ENCODE results near the gene OTUD3.
A peak's percentile ranks its signal among the peaks of the same experiment; 100 is the strongest.
"Not testable (repeated sequence)": the region's sequence is repeated elsewhere in the genome, so short reads cannot be mapped to it uniquely, and the experiment has no call there.

Gene OTUD3

DNA sequence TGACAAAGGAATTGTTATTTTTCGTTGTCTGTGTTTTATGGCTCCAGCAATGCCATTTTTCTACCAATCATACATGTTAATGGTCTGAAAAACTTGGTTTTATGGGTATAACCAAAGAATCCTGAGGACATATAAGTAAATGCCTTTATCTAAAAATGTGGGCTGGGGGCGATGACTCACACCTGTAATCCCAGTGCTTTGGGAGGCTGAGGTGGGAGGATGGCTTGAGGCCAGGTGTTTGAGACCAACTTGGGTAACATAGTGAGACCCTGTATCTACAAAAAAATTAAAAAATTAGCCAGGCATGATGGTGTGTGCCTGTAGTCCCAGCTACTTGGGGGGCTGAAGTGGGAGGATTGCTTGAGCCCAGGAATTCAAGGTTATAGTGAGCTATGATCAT, 12.7 kb upstream of the OTUD3 start:
- DNase-seq (ENCODE audit: low spot score) = not testable (repeated sequence)

DNA sequence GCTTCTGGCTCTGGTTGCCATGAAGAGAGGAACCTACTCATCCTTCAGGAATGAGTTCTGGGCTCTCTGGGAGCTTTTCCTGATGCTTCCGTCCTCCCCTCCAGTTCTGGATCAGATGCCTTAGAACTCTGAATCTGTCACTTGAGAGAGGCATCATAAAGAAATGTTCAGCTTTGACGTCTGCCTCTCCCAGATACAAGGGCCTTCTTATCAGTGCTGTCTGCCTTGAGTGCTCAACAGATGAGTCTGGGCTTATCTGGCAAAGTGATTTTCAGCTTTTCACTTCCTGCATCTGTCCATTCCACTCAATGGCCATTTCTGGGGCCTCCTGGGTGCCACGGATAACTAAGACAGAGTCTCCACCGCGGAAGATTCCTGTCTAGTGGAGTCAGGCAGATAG, 12.3 kb upstream of the OTUD3 start:
- no peak for DNase-seq (ENCODE audit: low spot score)

DNA sequence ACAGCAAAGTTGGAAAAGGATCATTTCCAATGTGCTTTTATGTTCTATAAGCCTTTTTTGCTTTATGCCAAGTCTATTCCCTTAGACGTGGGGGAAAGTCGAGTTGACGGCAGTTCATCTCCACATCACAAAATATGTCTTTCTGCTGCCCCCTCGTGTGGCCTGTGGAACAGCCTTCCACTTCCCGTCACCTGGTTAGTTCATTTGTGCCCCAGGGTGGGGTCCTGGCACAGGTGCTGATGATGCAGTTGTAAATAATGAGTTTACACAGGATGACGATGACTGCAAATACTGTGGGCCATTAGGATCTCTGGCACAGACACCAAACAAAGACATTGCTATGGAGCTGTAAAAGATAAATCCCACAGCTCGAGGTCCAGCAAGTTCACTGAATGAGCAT, 10.0 kb upstream of the OTUD3 start:
- DNase-seq (ENCODE audit: low spot score) = no peak

DNA sequence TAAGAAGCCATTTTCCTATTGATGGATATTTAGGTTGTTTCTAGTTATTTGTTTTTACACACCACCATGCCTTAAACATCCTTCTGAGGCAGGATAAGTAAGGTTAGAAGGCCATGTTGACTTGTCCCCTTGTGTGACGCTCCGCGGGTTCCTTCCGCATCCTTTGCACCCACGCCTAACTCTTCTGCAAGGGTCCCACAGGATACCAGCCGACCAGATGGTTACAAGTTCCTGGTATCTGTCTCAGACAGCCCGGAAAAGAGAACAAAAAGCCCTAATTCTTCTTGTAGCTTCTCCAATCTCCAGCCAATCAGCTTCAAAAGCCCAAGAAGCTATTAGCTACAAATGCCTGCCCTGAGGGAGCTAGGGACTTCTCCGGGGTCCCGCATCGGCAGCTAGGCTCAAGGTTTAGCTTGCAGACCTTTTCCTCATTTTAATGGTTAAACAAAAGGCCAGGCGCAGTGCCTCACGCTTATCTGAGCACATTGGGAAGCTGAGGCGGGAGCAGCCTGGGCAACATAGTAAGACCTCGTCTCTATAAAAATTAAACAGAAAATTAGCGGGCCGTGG, 4.9 kb upstream of the OTUD3 start:
- no peak for DNase-seq (ENCODE audit: low spot score)

DNA sequence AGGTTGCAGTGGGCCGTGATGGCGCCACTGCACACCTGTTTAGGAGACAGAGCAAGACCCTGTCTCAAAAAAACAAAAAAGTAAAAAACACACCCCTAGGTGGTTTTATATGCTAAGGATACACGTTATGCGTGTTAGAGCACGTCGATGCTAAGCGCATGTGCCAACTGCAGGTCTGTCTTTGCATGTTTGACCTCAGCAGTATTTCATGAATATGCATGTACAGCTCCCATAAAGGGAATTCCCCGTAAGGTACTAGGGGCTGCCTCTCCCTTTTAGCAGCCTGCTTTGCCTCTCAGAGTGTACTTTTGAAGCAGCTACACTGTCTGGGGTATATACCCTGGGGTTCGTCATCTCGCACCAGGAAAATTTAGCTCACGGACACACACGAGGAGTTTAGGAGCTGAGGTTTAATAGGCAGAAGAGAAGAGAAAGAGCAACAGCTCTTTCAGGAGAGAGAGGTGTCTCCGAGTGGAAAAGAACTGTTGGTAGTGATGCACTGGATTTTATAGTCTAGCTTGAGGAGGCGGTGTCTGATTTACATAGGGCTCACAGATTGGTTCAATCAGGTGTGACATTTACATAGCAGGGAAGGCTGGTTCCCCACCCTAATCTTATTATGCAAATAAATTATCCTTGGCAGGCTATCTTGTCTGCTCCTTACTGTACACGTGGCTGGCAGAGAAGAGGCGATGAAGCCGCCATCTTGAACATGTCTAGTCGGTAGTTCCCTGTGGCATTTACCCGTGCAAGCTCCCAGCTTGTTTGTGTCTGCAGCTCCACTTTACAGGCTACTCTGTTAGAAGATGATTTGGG, 4.2 kb upstream of the OTUD3 start:
- DNase-seq (ENCODE audit: low spot score) = no peak

DNA sequence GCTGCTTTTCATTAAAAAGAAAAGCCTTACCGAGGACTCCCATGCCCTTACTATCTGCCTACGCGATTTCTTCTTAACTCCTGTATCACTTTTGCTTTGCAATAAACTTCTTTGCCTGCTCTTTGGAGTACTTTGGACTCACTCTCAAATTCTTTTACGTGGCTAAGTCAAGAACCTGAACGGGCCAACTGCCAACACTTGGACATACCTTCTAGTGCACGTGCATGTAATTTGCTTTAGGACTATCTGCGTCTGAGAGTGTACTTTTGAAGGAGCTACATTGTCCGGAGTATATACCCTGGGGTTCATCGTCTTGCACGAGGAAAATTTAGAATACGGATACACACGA, 3.6 kb upstream of the OTUD3 start:
- no peak for DNase-seq (ENCODE audit: low spot score)

DNA sequence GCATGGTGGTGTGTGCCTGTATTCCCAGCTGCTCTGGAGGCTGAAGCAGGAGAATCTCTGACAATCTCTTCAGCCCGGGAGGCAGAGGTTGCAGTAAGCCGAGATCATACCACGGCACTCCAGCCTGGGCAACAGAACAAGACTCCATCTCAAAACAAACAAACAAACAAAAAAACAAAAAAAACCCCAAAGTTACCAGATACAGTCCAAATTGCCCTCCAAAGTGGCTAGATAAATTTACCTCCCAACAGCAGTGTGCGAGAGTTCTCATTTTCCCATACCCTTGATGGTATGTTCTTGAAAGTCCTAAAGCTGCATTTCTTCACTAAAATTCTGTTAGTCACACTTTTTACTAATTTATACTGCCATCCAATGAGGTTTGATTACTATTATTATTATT, 3.0 kb upstream of the OTUD3 start:
- no peak for DNase-seq (ENCODE audit: low spot score)

DNA sequence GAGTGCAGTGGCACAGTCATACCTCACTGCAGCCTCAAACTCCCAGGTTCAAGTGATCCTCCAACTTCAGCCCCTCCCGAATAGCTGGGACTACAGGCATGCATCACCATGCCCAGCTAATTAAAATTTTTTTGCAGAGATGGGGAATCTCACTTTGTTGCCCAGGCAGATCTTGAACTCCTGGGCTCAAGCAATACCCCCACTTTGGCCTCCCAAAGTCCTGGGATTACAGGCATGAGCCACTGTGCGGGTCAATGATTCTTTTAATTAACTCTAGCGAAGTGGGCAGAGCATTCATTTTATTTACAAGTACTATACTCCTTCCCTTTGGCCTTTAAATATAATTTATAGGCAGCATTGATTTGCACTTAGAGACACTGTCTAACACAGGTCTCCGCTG, 2.5 kb upstream of the OTUD3 start:
- no peak for DNase-seq (ENCODE audit: low spot score)

DNA sequence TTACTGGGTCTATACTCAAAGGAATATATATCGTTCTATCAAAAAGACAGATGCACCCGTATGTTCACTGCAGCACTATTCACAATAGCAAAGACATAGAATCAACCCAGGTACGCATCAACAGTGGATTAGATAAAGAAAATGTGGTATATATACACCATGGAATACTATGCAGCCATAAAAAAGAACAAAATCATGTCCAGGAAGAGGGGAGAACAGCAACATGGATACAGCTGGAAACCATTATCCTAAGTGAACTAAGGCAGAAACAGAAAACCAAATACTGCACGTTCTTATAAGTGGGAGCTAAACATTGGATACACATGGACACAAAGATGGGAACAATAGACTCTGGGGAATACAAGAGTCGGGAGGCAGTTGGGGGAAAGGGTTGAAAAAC, 1.4 kb upstream of the OTUD3 start:
- not testable (repeated sequence) for DNase-seq (ENCODE audit: low spot score)

DNA sequence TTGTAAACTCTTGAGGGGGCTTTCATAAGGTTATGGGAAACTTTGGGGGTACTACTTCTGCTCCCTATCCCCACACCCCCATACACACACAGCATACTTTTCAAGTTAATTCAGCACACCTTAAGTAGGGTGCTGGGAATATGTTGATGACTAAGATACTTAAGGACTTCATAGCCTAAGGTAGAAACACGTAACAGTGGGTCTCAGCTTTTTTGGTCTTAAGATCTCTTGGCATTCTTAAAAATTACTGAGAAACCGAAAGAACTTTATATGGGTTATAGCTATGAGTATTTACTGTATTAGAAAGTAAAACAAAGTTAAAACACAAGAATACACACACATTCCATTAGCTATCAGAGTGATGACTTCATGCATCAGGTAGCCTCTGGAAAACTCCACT, 2.1 kb downstream of the OTUD3 start:
- DNase-seq (ENCODE audit: low spot score) = no peak

DNA sequence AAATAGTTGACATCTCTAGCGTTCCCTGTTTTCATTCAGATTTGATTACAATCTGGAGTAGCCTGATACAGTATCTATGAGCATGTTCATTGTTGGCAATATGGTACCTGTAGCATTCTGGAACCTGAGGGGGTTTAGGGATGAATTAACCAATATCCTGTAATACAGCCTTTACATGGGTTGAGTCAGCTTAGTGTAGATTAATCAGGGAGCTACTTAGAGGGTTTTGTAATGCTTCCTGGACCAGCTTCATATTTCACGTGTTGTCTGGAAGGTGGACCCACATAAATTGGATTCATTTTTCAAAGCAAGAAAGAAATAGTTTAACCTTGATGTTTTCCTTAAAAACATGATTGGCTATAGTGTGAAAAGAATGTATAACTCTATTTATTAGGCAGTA, 3.6 kb downstream of the OTUD3 start:
- no peak for DNase-seq (ENCODE audit: low spot score)

DNA sequence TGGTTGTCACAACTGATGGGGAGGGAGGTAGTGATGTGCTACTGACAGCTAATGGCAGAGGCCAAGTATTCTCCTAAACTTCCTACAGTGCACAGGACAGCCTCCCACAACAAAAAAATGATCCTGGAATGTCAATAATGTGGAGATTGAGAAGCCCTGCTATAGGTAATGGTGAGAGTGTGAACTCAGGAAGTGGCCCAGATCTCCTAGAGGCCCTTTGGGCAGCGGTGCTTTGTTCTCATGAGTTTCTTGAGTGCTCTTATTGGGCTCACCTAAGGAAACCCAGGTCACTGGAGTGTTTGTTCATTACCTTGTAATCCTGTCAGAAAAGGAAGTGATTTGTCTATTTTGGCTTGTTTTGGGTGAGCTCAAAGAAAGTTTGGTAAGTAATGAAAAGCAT, 5.9 kb downstream of the OTUD3 start:
- no peak for DNase-seq (ENCODE audit: low spot score)

DNA sequence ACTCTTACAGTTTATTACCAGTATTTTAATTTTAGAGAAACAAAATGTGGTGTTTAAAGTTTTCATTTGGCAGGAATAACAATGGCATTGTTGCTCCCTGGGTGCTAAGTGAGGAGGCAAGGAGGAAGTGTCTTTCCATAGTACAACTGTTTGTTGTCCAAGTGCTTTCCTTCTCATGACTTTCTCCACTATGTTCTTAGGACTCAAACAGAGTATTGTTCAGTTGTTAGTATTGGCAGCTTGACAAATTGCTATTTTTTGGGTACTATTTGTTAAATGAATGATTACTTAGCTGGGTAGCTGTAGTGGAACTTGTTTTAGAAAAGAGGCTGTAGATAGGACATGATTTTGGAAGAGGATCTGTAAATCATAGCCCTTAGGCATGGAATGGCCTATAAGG, 7.5 kb downstream of the OTUD3 start:
- no peak for DNase-seq (ENCODE audit: low spot score)

DNA sequence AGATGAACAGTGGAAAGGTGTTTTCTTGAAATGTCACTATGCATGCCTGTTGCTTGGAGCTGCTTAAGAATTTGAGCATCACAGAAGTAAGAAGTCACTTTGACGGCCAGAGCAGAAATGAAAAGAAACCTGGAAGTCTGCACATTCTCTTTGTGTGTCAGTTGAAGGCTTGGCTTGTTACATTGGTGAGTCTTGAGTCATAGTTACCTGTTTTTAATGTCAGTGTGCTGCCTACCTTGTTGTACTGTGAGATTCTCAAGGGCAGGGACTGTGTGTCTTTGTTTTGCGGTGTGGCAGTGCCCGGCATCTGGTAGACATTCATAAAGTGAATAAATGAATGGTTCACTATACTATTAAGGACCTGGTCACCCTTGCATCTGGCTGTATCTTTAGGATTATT, 9.9 kb downstream of the OTUD3 start:
- DNase-seq (ENCODE audit: low spot score) = no peak

DNA sequence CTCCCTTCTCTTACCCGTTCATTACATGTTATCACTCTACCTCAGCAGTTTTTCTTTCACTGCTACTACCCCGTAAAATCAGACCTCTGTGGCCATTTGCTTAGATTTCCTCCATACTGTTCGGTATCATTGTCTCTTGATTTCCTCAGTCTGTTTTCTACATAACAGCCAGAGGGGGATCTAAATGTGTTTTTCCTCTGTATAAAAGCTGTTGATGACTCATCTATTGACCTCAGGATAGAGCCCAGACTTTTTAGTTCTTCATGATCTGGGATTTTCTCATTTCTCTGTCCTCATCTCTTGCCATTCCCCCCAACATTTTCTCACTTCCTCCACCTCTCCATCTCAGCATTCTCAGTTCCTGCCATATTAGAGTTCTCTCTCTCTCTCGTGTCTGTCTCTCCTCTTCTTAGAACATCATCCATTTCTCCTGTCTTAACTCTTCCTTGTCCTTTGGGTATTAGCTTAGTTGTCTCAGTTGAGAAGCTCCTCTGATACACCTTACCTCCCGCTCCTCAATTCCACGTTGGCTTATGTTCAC, 10.5 kb downstream of the OTUD3 start:
- no peak for DNase-seq (ENCODE audit: low spot score)

DNA sequence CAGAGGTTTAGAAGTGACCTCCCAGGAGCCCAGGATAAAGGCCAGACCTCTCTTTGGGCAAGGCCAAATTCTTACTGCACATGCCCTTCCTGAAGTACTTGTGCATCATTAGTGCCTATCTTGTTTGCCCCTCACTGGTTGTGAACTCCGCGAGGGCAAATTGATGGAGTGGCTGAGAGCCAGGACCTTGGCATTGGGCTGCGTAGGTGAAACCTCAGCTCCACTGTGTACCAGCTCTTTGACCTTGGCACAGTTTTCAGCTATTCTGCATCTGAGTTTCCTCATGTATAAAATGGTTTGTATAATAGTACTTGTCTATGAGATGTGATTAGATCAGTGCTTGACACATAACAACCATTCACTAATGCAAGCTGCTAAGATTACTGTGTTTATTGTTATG, 11.5 kb downstream of the OTUD3 start:
- no peak for DNase-seq (ENCODE audit: low spot score)

DNA sequence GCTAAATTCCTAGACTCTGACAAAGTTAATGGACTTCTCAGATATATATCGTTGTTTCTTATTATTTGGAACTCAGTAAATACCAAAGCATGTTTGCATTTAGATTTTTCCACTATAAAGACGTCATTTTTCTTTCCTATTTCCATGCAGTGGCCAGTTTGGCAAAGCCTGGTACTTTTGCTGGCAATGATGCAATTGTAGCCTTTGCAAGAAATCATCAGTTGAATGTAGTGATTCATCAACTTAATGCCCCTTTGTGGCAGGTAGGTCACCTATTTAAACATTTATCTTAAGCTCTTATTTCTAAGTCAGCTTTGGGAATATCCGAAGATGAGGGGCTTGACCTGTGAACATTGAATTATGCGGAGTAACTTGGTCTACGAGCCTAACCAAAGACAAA, 12.0 kb downstream of the OTUD3 start:
- DNase-seq (ENCODE audit: low spot score) = no peak

DNA sequence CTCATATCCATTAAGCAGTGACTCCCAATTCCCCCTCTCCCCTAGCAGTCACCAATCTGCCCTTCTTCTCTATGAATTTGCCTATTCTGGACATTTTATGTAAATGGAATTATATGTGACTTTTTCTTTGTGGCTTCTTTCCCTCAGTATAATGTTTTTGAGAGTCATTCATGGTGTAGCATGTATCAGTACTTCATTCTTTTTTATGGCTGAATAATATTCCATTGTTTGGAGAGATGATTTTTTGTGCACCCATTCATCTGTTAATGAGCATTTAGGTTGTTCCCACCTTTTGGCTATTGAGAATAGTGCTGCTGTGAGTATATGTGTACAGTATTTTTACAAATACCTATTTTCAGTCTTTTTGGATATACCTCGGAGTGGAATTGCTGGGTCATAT, 19.5 kb downstream of the OTUD3 start:
- no peak for DNase-seq (ENCODE audit: low spot score)

DNA sequence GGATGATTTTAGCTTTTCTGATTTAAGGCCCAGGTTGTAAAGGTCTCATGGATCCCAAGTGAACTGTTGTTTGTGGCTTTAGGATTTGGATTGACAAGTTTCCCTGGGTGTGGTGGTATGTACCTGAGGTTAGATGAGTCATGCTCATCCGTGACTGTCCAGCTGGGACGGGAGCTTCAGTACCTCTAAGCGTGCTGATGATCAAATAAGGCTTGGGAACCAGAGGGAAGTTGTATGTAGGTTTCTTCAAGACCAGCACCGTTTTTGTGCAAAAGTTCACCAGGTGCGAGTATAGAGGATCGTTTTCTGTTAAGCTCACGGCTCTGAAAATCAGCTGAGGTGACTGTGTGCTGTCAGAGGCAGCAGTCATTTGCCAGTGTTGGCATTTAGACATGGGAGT, 21.4 kb downstream of the OTUD3 start:
- DNase-seq (ENCODE audit: low spot score) = no peak

DNA sequence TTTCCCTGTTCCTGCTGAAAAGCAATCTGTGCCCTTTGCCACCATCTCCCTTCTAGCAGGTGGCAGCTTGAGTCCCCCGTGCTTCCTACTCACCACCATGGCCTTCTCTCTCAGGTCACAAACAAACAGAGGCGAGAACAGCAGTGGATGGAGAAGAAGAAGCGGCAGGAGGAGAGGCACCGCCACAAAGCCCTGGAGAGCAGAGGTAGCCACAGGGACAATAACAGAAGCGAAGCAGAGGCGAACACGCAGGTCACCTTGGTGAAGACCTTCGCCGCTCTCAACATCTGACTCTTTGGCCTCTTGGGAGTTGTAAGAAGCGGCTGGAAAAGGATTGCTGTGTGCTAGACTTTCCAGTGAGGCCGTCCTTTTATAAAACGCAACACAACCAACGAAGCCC, 25.3 kb downstream of the OTUD3 start:
- DNase-seq (ENCODE audit: low spot score) = no peak

DNA sequence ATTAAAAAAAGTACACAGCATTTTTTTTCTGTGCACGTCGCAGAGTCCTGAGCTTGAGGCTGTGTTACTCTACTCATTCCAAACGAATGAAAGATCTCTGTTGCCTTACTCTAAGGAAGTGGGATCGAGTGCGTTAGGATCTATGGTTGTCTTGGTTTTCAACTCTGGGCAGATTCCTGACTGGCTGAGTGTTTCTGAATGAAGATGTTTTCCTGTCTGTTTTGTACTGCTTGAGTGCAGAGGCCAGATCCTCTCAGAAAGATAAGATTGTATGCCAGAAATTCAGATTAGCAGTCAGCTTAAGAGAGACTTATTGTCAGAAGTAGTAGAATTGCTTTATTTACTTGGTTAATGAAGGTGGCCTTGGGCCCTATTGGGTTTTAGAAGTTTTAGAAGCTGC, 27.2 kb downstream of the OTUD3 start:
- no peak for DNase-seq (ENCODE audit: low spot score)

DNA sequence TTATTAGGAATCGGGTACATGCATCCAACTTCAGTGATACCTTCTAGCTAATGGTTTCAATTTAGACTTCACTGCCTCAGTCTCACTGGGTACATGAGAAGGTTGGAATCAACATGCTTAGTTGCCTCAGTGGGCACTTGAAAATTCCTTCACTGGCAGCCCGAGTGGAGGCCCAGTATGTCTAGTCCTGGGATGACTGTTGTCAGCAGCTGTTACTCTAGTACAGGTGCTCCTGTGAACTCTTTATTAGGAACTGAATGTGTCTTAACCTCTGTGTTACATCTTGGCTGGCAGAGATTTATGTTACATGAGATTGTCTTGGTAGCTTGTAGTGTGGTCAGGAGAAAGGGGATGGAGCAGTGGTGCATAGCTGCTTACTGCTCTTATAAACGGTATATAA, 27.8 kb downstream of the OTUD3 start:
- no peak for DNase-seq (ENCODE audit: low spot score)

DNA sequence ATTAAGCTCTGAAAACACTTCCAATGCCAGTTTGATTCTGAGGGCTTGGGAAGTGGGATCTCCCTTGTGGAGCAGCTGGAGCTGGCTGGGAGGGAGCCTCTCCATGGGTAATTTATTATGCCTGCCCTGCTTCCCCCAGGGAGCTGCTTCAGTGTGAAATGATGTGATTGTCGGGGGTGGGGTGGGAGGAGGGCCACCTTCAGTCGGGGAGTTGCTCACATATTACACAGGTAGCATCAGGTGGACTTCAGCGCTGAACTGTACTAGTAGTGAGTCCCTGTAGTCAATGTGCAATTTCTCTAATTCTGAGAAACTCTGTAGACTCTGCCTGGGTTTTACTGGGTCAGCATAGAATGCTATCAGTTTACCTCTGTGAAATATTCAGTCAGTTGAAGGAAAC, 28.5 kb downstream of the OTUD3 start:
- DNase-seq (ENCODE audit: low spot score) = no peak

DNA sequence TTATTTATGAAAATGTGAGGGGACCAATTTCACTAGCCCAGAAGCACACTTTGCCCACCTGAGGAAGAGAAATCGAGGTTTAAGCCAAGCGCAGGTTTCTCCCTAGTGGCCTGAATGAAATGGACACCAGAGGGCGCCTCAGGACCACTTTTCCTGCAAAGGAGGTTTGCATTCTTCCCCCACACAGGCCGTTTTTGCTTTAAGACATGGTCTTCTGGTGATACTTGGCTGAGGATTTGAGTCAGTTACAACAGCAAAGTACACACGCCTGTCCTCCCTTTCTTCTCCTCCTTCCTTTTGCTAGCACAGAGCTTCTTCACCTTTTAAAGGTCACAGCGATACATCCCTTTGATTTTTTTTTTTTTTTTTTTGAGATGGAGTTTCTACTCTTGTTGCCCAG, 35.9 kb downstream of the OTUD3 start:
- peak; percentile 71 for DNase-seq (ENCODE audit: low spot score)
